NK-92 (cell line): ENCODE data around the gene RGMA.

Experiments used
- DNase-seq: peaks from one replicate; lab custom pipeline; 2025; ENCODE audit not compliant: unreplicated experiment; lab: John Stamatoyannopoulos, UW

The RGMA gene

GRCh38 chr15:93102211-93102610 is 13.2 kb upstream of the RGMA start:
- no peak for DNase-seq

- DNase-seq = no peak
Measured at GRCh38 chr15:93093765-93094164, 4.8 kb upstream of the RGMA start.

GRCh38 chr15:93091465-93091864 is 2.5 kb upstream of the RGMA start:
- no peak for DNase-seq

- no peak for DNase-seq
Measured at GRCh38 chr15:93089727-93090305, 805 bp upstream of the RGMA start.

GRCh38 chr15:93088200-93088980 is 621 bp downstream of the RGMA start:
- DNase-seq = no peak

GRCh38 chr15:93087825-93088199 is 1.2 kb downstream of the RGMA start:
- no peak for DNase-seq

GRCh38 chr15:93086791-93087190 is 2.2 kb downstream of the RGMA start:
- DNase-seq = no peak

GRCh38 chr15:93085692-93086091 is 3.3 kb downstream of the RGMA start:
- DNase-seq = no peak

GRCh38 chr15:93082861-93083260 is 6.2 kb downstream of the RGMA start:
- no peak for DNase-seq

GRCh38 chr15:93081399-93081798 is 7.6 kb downstream of the RGMA start:
- DNase-seq = no peak

GRCh38 chr15:93080451-93080850 is 8.6 kb downstream of the RGMA start:
- DNase-seq = no peak

GRCh38 chr15:93076875-93077274 is 12.1 kb downstream of the RGMA start:
- no peak for DNase-seq

GRCh38 chr15:93076217-93076616 is 12.8 kb downstream of the RGMA start:
- no peak for DNase-seq

GRCh38 chr15:93074599-93074998 is 14.4 kb downstream of the RGMA start:
- no peak for DNase-seq

- DNase-seq = no peak
Measured at GRCh38 chr15:93073465-93073952, 15.5 kb downstream of the RGMA start.

- DNase-seq = no peak
Measured at GRCh38 chr15:93072411-93073394, 16.3 kb downstream of the RGMA start.

GRCh38 chr15:93072011-93072410 is 17.0 kb downstream of the RGMA start:
- DNase-seq = no peak

- DNase-seq = no peak
Measured at GRCh38 chr15:93071469-93071936, 17.5 kb downstream of the RGMA start.

- DNase-seq = no peak
Measured at GRCh38 chr15:93070551-93071296, 18.3 kb downstream of the RGMA start.

GRCh38 chr15:93070132-93070531 is 18.9 kb downstream of the RGMA start:
- DNase-seq = no peak
